ENCODE measurements around the gene IQCE.

GRCh38 chr7:2510130-2510776 lies 48.5 kb upstream of the IQCE start:
- TF ChIP-seq CTCF (IDR thresholded peaks at IDR 0.05; ENCODE audit: low read length), result no peak
- no peak for TF ChIP-seq EZH2 (IDR thresholded peaks at IDR 0.05; ENCODE audit: borderline replicate concordance, low read length)
